HFF-Myc (cell line): ENCODE results near the gene AGAP3.

Experiments
- DNase-seq: peaks from one replicate; pipeline ENCODE4 v3.0.0-alpha.2; 2011; ENCODE audit warnings: low read depth; ENCODE audit errors: extremely low read depth
- H3K4me3 ChIP-seq: replicated peaks from 2 replicates; pipeline ENCODE4 v1.5.1; 2011; ENCODE audit warnings: low read depth, mild to moderate bottlenecking, control low read depth, low read length
- TF ChIP-seq, protein P1 (sequence below): IDR thresholded peaks from 2 replicates; pipeline ENCODE4 v1.5.1; 2012; ENCODE audit warnings: mild to moderate bottlenecking, low read depth, low read length, control low read depth; ENCODE audit errors: missing control alignments

The AGAP3 gene

DNA sequence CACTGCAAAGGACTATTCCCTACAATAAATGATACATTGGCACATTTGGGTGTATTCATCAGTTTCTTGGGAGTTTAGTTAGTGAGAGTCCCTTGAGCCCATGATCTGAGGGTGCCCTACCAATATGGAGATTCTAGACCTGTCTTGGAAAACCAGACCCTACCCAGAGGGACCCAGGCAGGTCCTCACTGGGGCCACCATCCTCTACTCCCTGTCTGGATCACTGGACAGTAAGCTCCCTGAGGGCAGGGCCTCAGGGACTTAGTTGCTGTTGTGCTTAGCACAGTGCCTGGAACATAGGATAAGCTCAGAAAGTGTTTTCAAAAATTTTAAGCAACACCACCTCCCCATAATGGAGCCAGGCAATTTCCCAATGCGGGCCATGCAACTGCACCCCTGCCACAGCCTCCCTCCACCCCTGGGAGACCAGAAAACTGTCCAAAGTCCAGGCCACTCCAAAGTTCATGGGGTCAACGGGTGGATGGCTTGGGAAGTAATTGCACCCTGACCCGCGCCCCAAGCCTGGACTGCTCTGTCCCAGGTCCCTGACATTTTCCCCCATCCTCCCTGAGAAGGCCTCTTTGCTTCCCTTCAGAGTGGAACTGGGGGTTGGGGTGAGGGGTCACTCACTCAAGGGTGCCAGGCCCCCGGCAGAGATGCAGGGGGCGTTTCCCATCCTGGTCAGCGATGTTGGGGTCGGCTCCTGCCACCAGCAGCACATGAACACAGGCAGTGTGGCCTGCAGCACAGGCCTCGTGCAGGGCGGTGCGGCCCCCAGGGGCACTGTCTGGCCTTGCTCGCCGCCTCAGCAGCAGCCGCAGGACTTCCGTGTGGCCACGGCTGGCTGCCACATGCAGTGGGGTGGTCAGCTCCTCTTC is 99.7 kb downstream of the AGAP3 start:
- H3K4me3 ChIP-seq = no peak overlapping the region
- TF ChIP-seq, protein P1, sequence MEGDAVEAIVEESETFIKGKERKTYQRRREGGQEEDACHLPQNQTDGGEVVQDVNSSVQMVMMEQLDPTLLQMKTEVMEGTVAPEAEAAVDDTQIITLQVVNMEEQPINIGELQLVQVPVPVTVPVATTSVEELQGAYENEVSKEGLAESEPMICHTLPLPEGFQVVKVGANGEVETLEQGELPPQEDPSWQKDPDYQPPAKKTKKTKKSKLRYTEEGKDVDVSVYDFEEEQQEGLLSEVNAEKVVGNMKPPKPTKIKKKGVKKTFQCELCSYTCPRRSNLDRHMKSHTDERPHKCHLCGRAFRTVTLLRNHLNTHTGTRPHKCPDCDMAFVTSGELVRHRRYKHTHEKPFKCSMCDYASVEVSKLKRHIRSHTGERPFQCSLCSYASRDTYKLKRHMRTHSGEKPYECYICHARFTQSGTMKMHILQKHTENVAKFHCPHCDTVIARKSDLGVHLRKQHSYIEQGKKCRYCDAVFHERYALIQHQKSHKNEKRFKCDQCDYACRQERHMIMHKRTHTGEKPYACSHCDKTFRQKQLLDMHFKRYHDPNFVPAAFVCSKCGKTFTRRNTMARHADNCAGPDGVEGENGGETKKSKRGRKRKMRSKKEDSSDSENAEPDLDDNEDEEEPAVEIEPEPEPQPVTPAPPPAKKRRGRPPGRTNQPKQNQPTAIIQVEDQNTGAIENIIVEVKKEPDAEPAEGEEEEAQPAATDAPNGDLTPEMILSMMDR = no peak
- DNase-seq = no peak

GRCh38 chr7:151186640-151187408 is 100.5 kb downstream of the AGAP3 start, which contains the start of gene ASB10:
Gene ASB10, minus strand, starts transcription at chr7:151187250. Its CDS starts 120 bp downstream, at chr7:151187130.
- H3K4me3 ChIP-seq = no peak within 1 kb of the TSS
- TF ChIP-seq, protein P1 = no peak
- DNase-seq = no peak

DNA sequence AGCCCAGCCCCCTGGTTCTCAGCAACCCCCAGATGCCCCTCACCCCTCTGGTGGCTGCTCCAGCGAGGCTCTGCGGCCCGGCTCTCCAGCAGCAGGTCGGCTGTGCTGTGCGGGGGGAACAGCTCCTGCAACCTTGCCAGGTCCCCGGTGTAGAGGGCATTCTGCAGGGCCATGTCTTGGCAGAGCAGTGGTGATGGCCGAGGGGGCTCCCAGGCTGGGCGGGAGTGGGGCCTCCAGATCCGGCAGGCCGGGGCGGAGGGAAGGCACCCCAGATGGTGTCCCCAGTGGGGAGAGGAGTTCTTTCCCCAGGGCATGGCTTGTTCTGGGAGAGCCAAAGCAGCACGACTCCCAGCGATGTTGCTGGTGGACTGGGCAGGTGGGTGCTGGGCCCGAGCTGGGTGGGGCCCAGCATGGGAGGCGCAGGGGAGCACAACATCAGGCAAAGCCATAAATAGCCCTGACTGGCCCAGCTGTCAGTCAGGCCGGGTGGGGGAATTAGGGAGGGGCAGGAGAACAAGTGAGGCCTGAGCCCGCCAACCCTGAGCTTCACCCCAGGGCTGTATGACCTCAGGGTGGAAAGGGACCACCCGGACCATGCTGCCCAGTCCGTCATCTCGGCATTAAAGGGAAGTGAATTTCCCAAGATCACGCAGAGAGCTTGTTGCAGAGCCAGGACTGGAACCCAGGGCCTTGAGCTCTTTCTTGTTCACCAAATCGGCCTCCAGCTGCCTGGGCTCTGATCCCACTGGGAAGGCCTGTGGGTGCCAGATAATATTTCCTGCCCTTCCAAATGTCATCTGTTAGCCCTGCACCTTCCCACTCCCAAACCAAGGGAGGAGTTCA is 101.4 kb downstream of the AGAP3 start:
- no peak overlapping the region for H3K4me3 ChIP-seq
- TF ChIP-seq, protein P1 = no peak
- DNase-seq = no peak

DNA sequence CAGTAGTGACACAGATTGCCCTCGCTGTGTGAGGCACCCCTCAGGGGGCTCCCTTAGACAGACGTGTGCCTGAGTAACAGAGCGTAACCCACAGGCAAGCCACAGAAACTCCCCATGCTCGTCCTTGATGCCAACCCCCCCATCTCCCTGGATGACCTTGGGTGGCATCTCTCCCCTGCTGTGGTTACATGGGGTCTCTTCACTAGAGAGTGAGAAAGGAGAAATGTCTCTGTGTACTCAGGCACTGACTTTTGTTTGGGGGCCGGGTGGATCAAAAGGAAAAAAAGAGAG is 101.9 kb downstream of the AGAP3 start:
- H3K4me3 ChIP-seq = no peak overlapping the region
- TF ChIP-seq, protein P1 = no peak
- DNase-seq = no peak

- H3K4me3 ChIP-seq = no peak overlapping the region
Observed at GRCh38 chr7:151189038-151189437, 102.8 kb downstream of the AGAP3 start.

GRCh38 chr7:151191544-151191943 is 105.3 kb downstream of the AGAP3 start:
- DNase-seq = no peak
- TF ChIP-seq, protein P1 = no peak
- H3K4me3 ChIP-seq = no peak overlapping the region

More at GRCh38 chr7:151189038-151189437, 102.8 kb downstream of the AGAP3 start:
- TF ChIP-seq, protein P1 = no peak
- DNase-seq = no peak
